PC-3 (cell line): Measurements from ENCODE around the gene CUEDC1. TPM values are rescaled to one million over a fixed set of nuclear protein-coding genes. Genes with fewer than 3 reads are reported as not detected.

Experiments
- ATAC-seq: fragments of 200-7000 bp; cut with Tn5 transposase; 2 replicates; pipeline ENCODE4 v1.9.1; 2020; ENCODE audit warnings: mild to moderate bottlenecking, moderate library complexity
- BruUV-seq: library from RNA; stranded (reverse); fragments of 400-500 nt; replicated peaks from 2 replicates; lab custom pipeline; 2021; lab: Mats Ljungman, UMichigan
- CTCF ChIA-PET: fragments of 300-600 bp; sonication (Branson Sonifier 250); formaldehyde crosslinking; loops from one replicate; lab custom pipeline; 2022; ENCODE audit warnings: antibody characterized with exemption; lab: Charles Lee
- POLR2A ChIA-PET: fragments of 300-600 bp; sonication (Branson Sonifier 250); formaldehyde crosslinking; loops from one replicate; lab custom pipeline; 2022; ENCODE audit warnings: antibody characterized with exemption; ENCODE audit not compliant: unreplicated experiment; lab: Charles Lee
- DNase-seq: peaks from one replicate; pipeline ENCODE4 v3.0.0-alpha.2; 2015
- H2AFZ ChIP-seq: fragments of 300-600 bp; sonication (generic); 2 replicates; pipeline ENCODE4 v1.6.0; 2016; ENCODE audit warnings: antibody characterized with exemption, low read length
- H3F3A ChIP-seq: fragments of 300-600 bp; sonication (generic); one replicate; pipeline ENCODE4 v1.6.0; 2017; ENCODE audit warnings: antibody characterized with exemption, low read length, control low read depth, mild to moderate bottlenecking; ENCODE audit not compliant: unreplicated experiment
- H3K27ac ChIP-seq: fragments of 300-600 bp; sonication (generic); 2 replicates; pipeline ENCODE4 v1.5.1; 2016; ENCODE audit warnings: mild to moderate bottlenecking, low read length
- H3K27me3 ChIP-seq: fragments of 300-600 bp; sonication (generic); 2 replicates; pipeline ENCODE4 v1.6.1; 2016; ENCODE audit warnings: low read length, mixed read lengths
- H3K36me3 ChIP-seq: fragments of 300-600 bp; sonication (generic); 2 replicates; pipeline ENCODE4 v1.6.1; 2016; ENCODE audit warnings: low read depth, mixed run types, low read length, mixed read lengths
- H3K4me1 ChIP-seq: fragments of 300-600 bp; sonication (generic); 2 replicates; pipeline ENCODE4 v1.5.1; 2016; ENCODE audit warnings: low read length; ENCODE audit not compliant: insufficient read depth
- H3K4me2 ChIP-seq: fragments of 300-600 bp; sonication (generic); 2 replicates; pipeline ENCODE4 v1.6.0; 2016; ENCODE audit warnings: low read length
- H3K4me3 ChIP-seq: fragments of 300-600 bp; sonication (generic); 2 replicates; pipeline ENCODE4 v1.5.1; 2016; ENCODE audit warnings: mild to moderate bottlenecking, low read length, mixed read lengths
- H3K79me2 ChIP-seq: fragments of 300-600 bp; sonication (generic); 2 replicates; pipeline ENCODE4 v1.6.1; 2017; ENCODE audit warnings: low read length, mixed read lengths
- H3K9ac ChIP-seq: fragments of 300-600 bp; sonication (generic); 2 replicates; pipeline ENCODE4 v1.6.0; 2016; ENCODE audit warnings: mild to moderate bottlenecking, low read length
- H3K9me2 ChIP-seq: fragments of 300-600 bp; sonication (generic); replicated peaks from 2 replicates; pipeline ENCODE4 v1.6.1; 2016; ENCODE audit warnings: mixed run types, low read length, mixed read lengths
- H3K9me3 ChIP-seq: fragments of 300-600 bp; sonication (generic); 2 replicates; pipeline ENCODE4 v1.6.1; 2016; ENCODE audit warnings: low read length, mixed read lengths
- H4K20me1 ChIP-seq: fragments of 300-600 bp; sonication (generic); 2 replicates; pipeline ENCODE4 v1.6.1; 2016; ENCODE audit warnings: low read length, mixed read lengths
- EZH2 ChIP-seq: fragments of 300-600 bp; sonication (generic); IDR thresholded peaks from one replicate; pipeline ENCODE4 v1.6.1; 2017; ENCODE audit warnings: antibody characterized with exemption, mild to moderate bottlenecking, low read length; ENCODE audit not compliant: unreplicated experiment
- EZH2phosphoT487 ChIP-seq: fragments of 300-600 bp; sonication (generic); IDR thresholded peaks from 2 replicates; pipeline ENCODE4 v1.6.1; 2018; ENCODE audit warnings: mild to moderate bottlenecking, antibody characterized with exemption, low read length, borderline replicate concordance
- intact Hi-C: fragments of 100-400 bp; cut with micrococcal nuclease; formaldehyde crosslinking; loops from 2 replicates; pipeline ENCODE4 v1.9.0; 2023
- total RNA-seq: library from RNA; depleted of rRNA; stranded (reverse); fragments of >200 nt; gene quantifications from 2 replicates; pipeline ENCODE4 v1.2.3, GENCODE V29; 2014
- TF ChIP-seq, protein P1 (sequence below): fragments of 300-600 bp; sonication (generic); conservative IDR thresholded peaks from 2 replicates; pipeline ENCODE4 v1.5.1; 2017; ENCODE audit warnings: antibody characterized with exemption, low read depth, mild to moderate bottlenecking, low read length

CUEDC1 gene
- total RNA-seq, 1 experiment from 2014 or later = 31.6 TPM

DNA sequence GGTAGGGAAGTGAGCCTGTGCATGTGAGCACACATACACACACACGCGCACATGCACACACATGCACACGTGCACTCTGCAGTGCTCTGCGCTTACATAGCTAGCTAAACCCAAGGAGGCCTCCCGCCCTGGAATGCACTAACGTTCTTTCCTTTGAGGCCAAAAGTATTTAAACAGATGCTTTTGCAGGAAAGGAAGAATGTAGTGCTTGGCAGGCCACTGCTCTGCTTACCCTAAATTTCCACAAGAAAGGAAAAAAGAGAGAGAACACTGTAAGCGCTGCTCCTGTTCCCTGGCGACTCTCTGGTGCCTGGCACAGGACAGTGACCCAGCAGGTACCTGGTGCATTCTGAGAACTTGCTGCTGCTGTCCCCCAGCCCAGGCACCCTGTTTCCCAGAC lies 74.1 kb downstream of the CUEDC1 start:
- Histone ChIP-seq H3K27me3 (no peaks in the 10 kb centered on the region), H3K27ac (no peak overlapping the region), H3K9me3 (no peaks in the 10 kb centered on the region), H4K20me1 (no peaks in the 10 kb centered on the region), H3F3A (peaks cover 14% of the 10 kb centered on the region), H2AFZ (no peak overlapping the region), H3K9ac (no peak overlapping the region), H3K9me2 (no peaks in the 10 kb centered on the region), H3K36me3 (peaks cover 19% of the 10 kb centered on the region), H3K4me3 (no peak overlapping the region), H3K4me1 (peaks cover 49% of the 10 kb centered on the region), H3K4me2 (no peak overlapping the region), H3K79me2 (peaks cover 8% of the 10 kb centered on the region; the same call in 1 of the 2 replicates)
- BruUV-seq = no TSS peak
- DNase-seq = no peak
- CTCF ChIA-PET = no interaction called here
- POLR2A ChIA-PET = no interaction called here
- TF ChIP-seq EZH2 (no peak), EZH2phosphoT487 (no peak)
- TF ChIP-seq, protein P1, sequence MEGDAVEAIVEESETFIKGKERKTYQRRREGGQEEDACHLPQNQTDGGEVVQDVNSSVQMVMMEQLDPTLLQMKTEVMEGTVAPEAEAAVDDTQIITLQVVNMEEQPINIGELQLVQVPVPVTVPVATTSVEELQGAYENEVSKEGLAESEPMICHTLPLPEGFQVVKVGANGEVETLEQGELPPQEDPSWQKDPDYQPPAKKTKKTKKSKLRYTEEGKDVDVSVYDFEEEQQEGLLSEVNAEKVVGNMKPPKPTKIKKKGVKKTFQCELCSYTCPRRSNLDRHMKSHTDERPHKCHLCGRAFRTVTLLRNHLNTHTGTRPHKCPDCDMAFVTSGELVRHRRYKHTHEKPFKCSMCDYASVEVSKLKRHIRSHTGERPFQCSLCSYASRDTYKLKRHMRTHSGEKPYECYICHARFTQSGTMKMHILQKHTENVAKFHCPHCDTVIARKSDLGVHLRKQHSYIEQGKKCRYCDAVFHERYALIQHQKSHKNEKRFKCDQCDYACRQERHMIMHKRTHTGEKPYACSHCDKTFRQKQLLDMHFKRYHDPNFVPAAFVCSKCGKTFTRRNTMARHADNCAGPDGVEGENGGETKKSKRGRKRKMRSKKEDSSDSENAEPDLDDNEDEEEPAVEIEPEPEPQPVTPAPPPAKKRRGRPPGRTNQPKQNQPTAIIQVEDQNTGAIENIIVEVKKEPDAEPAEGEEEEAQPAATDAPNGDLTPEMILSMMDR = no peak
- ATAC-seq = no peak
- intact Hi-C loops = no loop called here

DNA sequence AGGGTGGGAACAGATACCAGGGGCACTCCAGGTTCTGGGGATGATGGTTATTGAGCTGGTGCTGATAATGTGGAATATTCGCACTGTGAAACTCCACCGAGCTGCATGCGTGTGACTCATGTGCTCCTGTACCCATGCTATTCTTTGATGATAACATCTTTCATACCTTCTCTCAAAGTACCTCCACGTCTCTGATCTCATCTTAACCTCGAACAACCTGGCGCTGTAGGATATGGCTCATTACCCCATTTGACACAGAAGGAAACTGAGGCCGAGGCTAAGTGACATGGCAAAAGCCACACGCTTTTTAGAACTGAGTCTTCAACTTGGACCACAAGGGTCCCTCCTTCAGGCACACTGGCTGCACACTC lies 75.1 kb downstream of the CUEDC1 start:
- Histone ChIP-seq H3F3A (peaks cover 14% of the 10 kb centered on the region), H3K27ac (peak overlapping the region; percentile 94), H3K4me2 (peak overlapping the region; percentile 67), H3K4me3 (peak overlapping the region; percentile 26; the same call in 1 of the 2 replicates), H3K79me2 (peaks cover 8% of the 10 kb centered on the region; the same call in 1 of the 2 replicates), H3K9ac (peak overlapping the region; percentile 72), H3K9me3 (no peaks in the 10 kb centered on the region), H3K36me3 (peaks cover 17% of the 10 kb centered on the region), H2AFZ (peak overlapping the region; percentile 8; the same call in 1 of the 2 replicates), H4K20me1 (no peaks in the 10 kb centered on the region), H3K4me1 (peaks cover 60% of the 10 kb centered on the region), H3K27me3 (no peaks in the 10 kb centered on the region), H3K9me2 (no peaks in the 10 kb centered on the region)
- POLR2A ChIA-PET = interaction anchor here (0.7 to 0.8 kb wide), 2 partner anchors 38 to 117 kb away, joined by 3 to 5 read pairs; no protein-coding TSS in a partner anchor
- TF ChIP-seq EZH2phosphoT487 = no peak
- TF ChIP-seq, protein P1 = no peak
- no peak for TF ChIP-seq EZH2
- intact Hi-C loops = no loop called here
- CTCF ChIA-PET = interaction anchor here (1.0 kb wide), 1 partner anchor 46 kb away, joined by 3 read pairs; no protein-coding TSS in a partner anchor
- BruUV-seq = no TSS peak
- ATAC-seq (no peak), DNase-seq (peak; percentile 63)
